Natural killer cell treated with Interleukin-12 subunit alpha and Interleukin-12 subunit beta and Interleukin-15 and Interleukin-18, amount 100 ng/mL, for 72 hours (primary cell): Measurements from ENCODE around the gene NOS3. TPM values are rescaled to one million over a fixed set of nuclear protein-coding genes. Genes with fewer than 3 reads are reported as not detected.

Experiments used
- ATAC-seq, 2 donors: fragments of 150-1000 bp; cut with Tn5 transposase in 1 of 2; sonication (Bioruptor Pico), chemical (Tn5 transposase) in 1 of 2; 2 replicates each; pipeline ENCODE4 v1.10.0; 2021
- DNase-seq: peaks from one replicate; pipeline ENCODE4 v3.0.0; 2022; ENCODE audit warnings: low spot score
- H3K27ac Mint-ChIP-seq, 2 donors: 1 replicate in 1 of 2; 2 replicates in 1 of 2; pipeline ENCODE4 v1.8.0; 2022; ENCODE audit warnings: mixed read lengths in 2 of 2, mild to moderate bottlenecking in 1 of 2, moderate library complexity in 1 of 2
- H3K27me3 Mint-ChIP-seq, 2 donors: 1 replicate in 1 of 2; 2 replicates in 1 of 2; pipeline ENCODE4 v1.8.0; 2022; ENCODE audit warnings: mixed read lengths in 2 of 2
- H3K36me3 Mint-ChIP-seq: one replicate; pipeline ENCODE4 v1.8.0; 2022; ENCODE audit warnings: mixed read lengths
- H3K4me1 Mint-ChIP-seq, 2 donors: 1 replicate in 1 of 2; 2 replicates in 1 of 2; pipeline ENCODE4 v1.8.0; 2022; ENCODE audit warnings: low read depth in 2 of 2, mixed read lengths in 2 of 2, mild to moderate bottlenecking in 1 of 2
- H3K4me3 Mint-ChIP-seq: one replicate; pipeline ENCODE4 v1.8.0; 2022; ENCODE audit warnings: mixed read lengths
- H3K9me3 Mint-ChIP-seq: 2 replicates; pipeline ENCODE4 v1.8.0; 2022; ENCODE audit warnings: mixed read lengths
- total RNA-seq, 2 donors: library from RNA; stranded (reverse); gene quantifications; one replicate each; pipeline ENCODE4 v1.2.3, GENCODE V29; 2022

NOS3 gene
- total RNA-seq, 2 donors from 2014 or later, result 1.2 to 8.0 TPM

DNA sequence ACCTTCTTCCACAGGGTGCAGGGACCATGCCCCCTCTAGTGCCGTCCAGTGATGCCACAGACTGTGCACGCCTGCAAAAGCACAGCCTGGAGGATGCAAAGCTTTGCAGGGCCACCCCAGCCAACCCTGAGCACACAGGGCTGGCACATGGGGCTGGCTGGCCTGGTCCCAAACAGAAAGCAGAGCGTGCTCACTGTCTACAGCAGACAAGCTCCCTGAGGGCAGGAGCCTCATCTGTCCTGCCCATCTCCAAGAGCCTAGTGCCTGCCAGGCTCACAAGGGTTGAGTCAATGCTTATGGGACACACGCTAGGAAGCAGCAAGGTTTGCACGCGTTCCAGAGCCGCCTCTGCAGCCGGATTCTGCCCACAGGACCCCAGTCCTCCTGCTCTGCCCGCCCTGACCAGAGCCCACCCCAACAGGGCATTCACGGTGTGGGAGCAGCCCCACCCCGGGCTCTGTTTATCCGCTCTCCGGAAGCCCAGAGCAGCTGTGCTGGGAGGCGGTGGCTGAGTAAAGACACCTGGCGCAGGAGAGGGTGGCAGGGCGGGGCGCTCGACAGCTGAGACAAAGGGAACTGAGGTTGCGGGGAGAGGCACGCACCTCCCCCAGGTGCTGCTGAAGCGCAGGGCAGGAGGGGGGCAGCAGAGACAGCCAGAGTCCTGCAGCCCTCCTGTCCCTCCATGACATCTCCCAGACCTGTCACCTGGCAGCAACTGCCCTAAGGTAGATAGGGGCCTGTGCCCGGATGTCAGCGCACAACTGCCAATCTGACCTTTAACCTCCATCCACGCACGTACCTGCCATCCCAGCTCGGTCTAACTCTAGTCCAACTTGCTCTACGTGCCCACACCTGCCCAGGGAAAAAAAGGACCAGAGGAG is 17.0 kb upstream of the NOS3 start:
- Mint-ChIP-seq H3K4me1 (peaks cover 14 to 19% of the 10 kb centered on the region in 2 donors), H3K27ac (no peak overlapping the region), H3K9me3 (no peaks in the 10 kb centered on the region)

GRCh38 chr7:150974468-150975391 is 16.1 kb upstream of the NOS3 start:
- peaks cover 20% of the 10 kb centered on the region in 2 donors for H3K27me3 Mint-ChIP-seq
- H3K4me3 Mint-ChIP-seq, result peak overlapping the region; percentile 76
- H3K27ac Mint-ChIP-seq, result no peak overlapping the region
- DNase-seq, result peak; percentile 76
- ATAC-seq, result peak; percentile 75 to 82
- peaks cover 16 to 20% of the 10 kb centered on the region in 2 donors for H3K4me1 Mint-ChIP-seq
- H3K36me3 Mint-ChIP-seq, result peaks cover 4% of the 10 kb centered on the region
- no peaks in the 10 kb centered on the region for H3K9me3 Mint-ChIP-seq

More for the DNA sequence above, 17.0 kb upstream of the NOS3 start:
- DNase-seq (no peak), ATAC-seq (no peak)
- Mint-ChIP-seq H3K27me3 (peaks cover 17 to 18% of the 10 kb centered on the region in 2 donors), H3K4me3 (peak overlapping the region; percentile 76), H3K36me3 (peaks cover 3% of the 10 kb centered on the region)

DNA sequence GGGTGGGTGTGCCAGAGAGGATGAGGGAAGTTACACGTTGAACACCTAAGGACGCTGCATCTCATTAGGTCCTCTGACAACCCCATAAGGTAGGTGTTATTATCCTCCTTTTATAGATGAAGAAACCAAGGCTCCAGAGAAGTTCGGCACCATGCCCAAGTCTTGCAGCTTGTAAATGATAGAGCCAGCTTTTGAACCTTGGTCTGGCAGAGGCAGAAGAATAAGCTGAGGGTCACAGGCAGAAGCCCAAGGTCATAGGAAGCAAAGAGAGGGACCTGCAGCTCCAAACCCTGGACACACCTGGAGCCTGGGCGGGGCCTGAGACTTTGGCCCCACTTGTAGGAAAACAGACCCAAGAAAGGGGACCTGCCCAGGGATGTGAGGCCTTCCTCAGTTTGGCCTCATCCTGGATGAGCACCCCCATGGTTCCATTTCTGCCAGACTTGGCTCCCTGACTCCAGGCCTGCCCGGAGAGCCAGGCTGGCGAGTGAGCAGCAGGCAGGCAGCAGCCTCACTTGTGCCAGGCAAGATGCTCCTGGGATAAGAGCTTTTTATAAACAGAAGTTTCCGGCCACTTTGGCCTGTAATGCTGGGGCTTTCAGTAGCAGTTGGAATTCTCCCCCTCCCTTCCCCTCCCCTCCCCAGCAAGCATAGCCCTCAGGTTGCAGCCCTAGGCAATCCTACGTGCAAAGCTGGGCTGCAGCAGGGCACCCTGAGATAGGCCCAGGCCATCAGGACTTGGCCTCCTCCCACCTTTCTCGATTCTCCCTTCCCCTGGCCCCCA is 15.1 kb upstream of the NOS3 start:
- Mint-ChIP-seq H3K27me3 (peaks cover 22 to 25% of the 10 kb centered on the region in 2 donors), H3K4me1 (peaks cover 16 to 20% of the 10 kb centered on the region in 2 donors), H3K4me3 (peak overlapping the region; percentile 76), H3K9me3 (no peaks in the 10 kb centered on the region), H3K36me3 (peaks cover 4% of the 10 kb centered on the region), H3K27ac (no peak overlapping the region)
- ATAC-seq, result no peak
- no peak for DNase-seq

- H3K27me3 Mint-ChIP-seq, result peaks cover 30 to 33% of the 10 kb centered on the region in 2 donors
- DNase-seq, result no peak
- H3K27ac Mint-ChIP-seq, result peak overlapping the region in 1 of 2 donors; percentile 55
- H3K4me1 Mint-ChIP-seq, result peaks cover 16 to 20% of the 10 kb centered on the region in 2 donors
- peak overlapping the region; percentile 77 for H3K4me3 Mint-ChIP-seq
- peaks cover 4% of the 10 kb centered on the region for H3K36me3 Mint-ChIP-seq
- no peaks in the 10 kb centered on the region for H3K9me3 Mint-ChIP-seq
- ATAC-seq, result no peak
Measured at GRCh38 chr7:150976529-150977381, 14.1 kb upstream of the NOS3 start.

GRCh38 chr7:150977382-150978125 is 13.3 kb upstream of the NOS3 start:
- no peak for ATAC-seq

GRCh38 chr7:150978126-150978789 is 12.6 kb upstream of the NOS3 start, which contains the start of gene KCNH2:
Gene KCNH2 (minus strand): TSS chr7:150978321. CDS start chr7:150977913, 408 bp downstream.
- H3K4me3 Mint-ChIP-seq, result peak within 1 kb of the TSS; percentile 88
- DNase-seq, result no peak
- peaks cover 39 to 43% of the 10 kb centered on the region in 2 donors for H3K27me3 Mint-ChIP-seq
- peak in 1 of 2 donors; percentile 25 for ATAC-seq
- peaks cover 16 to 20% of the 10 kb centered on the region in 2 donors for H3K4me1 Mint-ChIP-seq
- H3K9me3 Mint-ChIP-seq, result no peaks in the 10 kb centered on the region
- peaks cover 4% of the 10 kb centered on the region for H3K36me3 Mint-ChIP-seq
- H3K27ac Mint-ChIP-seq, result no peak within 1 kb of the TSS

More at GRCh38 chr7:150977382-150978125, 13.3 kb upstream of the NOS3 start:
- Mint-ChIP-seq H3K27me3 (peaks cover 34 to 37% of the 10 kb centered on the region in 2 donors), H3K27ac (no peak overlapping the region), H3K4me1 (peaks cover 16 to 20% of the 10 kb centered on the region in 2 donors), H3K9me3 (no peaks in the 10 kb centered on the region), H3K36me3 (peaks cover 4% of the 10 kb centered on the region), H3K4me3 (peak overlapping the region; percentile 77)
- DNase-seq, result no peak

DNA sequence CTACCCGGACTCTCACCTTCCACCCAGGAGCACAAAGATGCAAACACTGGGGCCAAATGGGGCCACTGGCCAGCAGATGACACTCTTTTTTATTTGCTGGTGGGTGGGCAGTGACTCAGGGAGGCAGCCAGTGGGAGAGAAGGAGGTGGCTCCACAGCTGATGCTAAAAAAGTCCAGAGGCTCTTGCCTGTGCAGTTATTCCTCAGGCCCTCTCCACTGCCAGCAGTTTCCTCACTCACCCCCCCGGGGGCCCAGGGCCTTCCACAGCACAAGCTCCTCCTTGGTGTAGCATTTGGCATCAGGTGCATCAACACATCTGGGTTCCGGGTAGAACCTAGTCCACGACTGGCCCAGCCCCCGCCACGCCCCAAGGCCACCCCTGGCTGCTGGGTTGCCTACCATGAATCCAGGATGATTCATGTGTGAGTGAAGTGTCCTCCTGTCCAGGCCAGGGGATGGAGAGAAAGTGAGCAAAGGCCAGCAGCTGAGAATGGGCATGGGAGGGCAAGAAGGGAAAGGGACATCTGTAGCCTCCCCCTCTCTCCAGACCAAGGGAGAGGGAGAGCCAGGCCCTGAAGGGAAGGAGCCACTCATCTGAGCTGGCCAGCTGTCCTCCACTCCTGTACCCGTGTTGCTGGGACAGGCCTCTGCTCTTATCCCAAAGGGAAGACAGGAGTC is 11.0 kb upstream of the NOS3 start:
- Mint-ChIP-seq H3K27ac (no peak overlapping the region), H3K27me3 (peaks cover 41 to 47% of the 10 kb centered on the region in 2 donors), H3K9me3 (no peaks in the 10 kb centered on the region), H3K4me1 (peaks cover 16 to 20% of the 10 kb centered on the region in 2 donors), H3K36me3 (peaks cover 4% of the 10 kb centered on the region), H3K4me3 (peak overlapping the region; percentile 12)
- ATAC-seq (no peak), DNase-seq (no peak)

- no peak overlapping the region for H3K27ac Mint-ChIP-seq
- peaks cover 11 to 16% of the 10 kb centered on the region in 2 donors for H3K4me1 Mint-ChIP-seq
- H3K27me3 Mint-ChIP-seq, result peaks cover 40 to 47% of the 10 kb centered on the region in 2 donors
- DNase-seq (no peak), ATAC-seq (no peak)
- no peak overlapping the region for H3K4me3 Mint-ChIP-seq
- H3K9me3 Mint-ChIP-seq, result no peaks in the 10 kb centered on the region
- H3K36me3 Mint-ChIP-seq, result peaks cover 4% of the 10 kb centered on the region
Measured at GRCh38 chr7:150980663-150981062, 10.2 kb upstream of the NOS3 start.

- no peak overlapping the region for H3K27ac Mint-ChIP-seq
- peaks cover 17 to 22% of the 10 kb centered on the region in 2 donors for H3K4me1 Mint-ChIP-seq
- H3K4me3 Mint-ChIP-seq, result no peak overlapping the region
- DNase-seq, result no peak
- H3K36me3 Mint-ChIP-seq, result peaks cover 4% of the 10 kb centered on the region
- peaks cover 44 to 46% of the 10 kb centered on the region in 2 donors for H3K27me3 Mint-ChIP-seq
- ATAC-seq, result no peak
- no peaks in the 10 kb centered on the region for H3K9me3 Mint-ChIP-seq
Measured at GRCh38 chr7:150981644-150982043, 9.2 kb upstream of the NOS3 start.

GRCh38 chr7:150982351-150982750 is 8.5 kb upstream of the NOS3 start:
- no peak for ATAC-seq

DNA sequence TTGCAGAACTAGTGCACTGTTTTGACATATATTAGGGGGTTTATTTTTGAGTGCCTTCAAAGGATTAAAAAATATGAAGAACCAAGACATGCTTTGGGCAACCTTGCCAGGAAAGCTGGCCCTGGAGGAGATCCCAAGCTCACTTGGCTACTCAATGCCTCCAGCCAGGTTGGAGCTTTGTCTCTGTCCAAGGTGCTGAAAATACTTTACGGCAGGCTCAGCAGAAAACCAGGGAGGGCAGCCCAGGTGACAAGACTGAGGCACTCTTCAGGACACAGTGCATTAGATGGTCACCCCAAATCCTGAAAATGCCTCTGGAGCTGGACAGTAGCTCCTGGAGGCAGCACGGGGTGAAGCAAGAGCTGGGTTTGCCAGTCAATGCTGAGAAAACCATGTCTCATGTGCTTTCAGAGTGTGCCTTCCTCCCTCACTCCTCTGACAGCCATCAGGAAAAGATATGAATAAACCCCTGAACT is 6.9 kb upstream of the NOS3 start:
- no peaks in the 10 kb centered on the region for H3K36me3 Mint-ChIP-seq
- no peak for DNase-seq
- no peak overlapping the region for H3K4me3 Mint-ChIP-seq
- peaks cover 29 to 34% of the 10 kb centered on the region in 2 donors for H3K27me3 Mint-ChIP-seq
- H3K9me3 Mint-ChIP-seq, result no peaks in the 10 kb centered on the region
- H3K4me1 Mint-ChIP-seq, result peaks cover 13 to 17% of the 10 kb centered on the region in 2 donors
- no peak overlapping the region for H3K27ac Mint-ChIP-seq
- ATAC-seq, result no peak

More at GRCh38 chr7:150982351-150982750, 8.5 kb upstream of the NOS3 start:
- DNase-seq, result no peak
- no peaks in the 10 kb centered on the region for H3K9me3 Mint-ChIP-seq
- H3K27ac Mint-ChIP-seq, result no peak overlapping the region
- H3K36me3 Mint-ChIP-seq, result peaks cover 4% of the 10 kb centered on the region
- peaks cover 37 to 39% of the 10 kb centered on the region in 2 donors for H3K27me3 Mint-ChIP-seq
- peaks cover 15% of the 10 kb centered on the region in 2 donors for H3K4me1 Mint-ChIP-seq
- H3K4me3 Mint-ChIP-seq, result no peak overlapping the region
